ENCODE data around the gene UAP1. TPM values are rescaled to one million over a fixed set of nuclear protein-coding genes. Genes with fewer than 3 reads are reported as not detected.

Gene UAP1
- polyA plus RNA-seq (2013, experiment 1 of 2; ENCODE audit: insufficient read length) = 95.4 TPM
- 96.9 TPM for polyA plus RNA-seq (2013, experiment 2 of 2; ENCODE audit: insufficient read length)

- DNase-seq = no peak
Observed at GRCh38 chr1:162561616-162562469, at the start of gene UAP1. Gene UAP1 (plus strand): TSS chr1:162561722. CDS start chr1:162566069, 4,347 bp downstream.

- DNase-seq = no peak
Observed at GRCh38 chr1:162527314-162527713, 34.2 kb upstream of the UAP1 start.

- no peak for DNase-seq
Observed at GRCh38 chr1:162530307-162530987, 31.1 kb upstream of the UAP1 start.

GRCh38 chr1:162530988-162531319 lies 30.6 kb upstream of the UAP1 start:
- DNase-seq = no peak

GRCh38 chr1:162535501-162535900 lies 26.0 kb upstream of the UAP1 start:
- DNase-seq = peak; percentile 24

- DNase-seq = peak; percentile 59
Observed at GRCh38 chr1:162536511-162536910, 25.0 kb upstream of the UAP1 start.

GRCh38 chr1:162537216-162537615 lies 24.3 kb upstream of the UAP1 start:
- no peak for DNase-seq

- peak; percentile 96 for DNase-seq
Observed at GRCh38 chr1:162538815-162539431, 22.6 kb upstream of the UAP1 start.

- peak; percentile 98 for DNase-seq
Observed at GRCh38 chr1:162541619-162542141, 19.8 kb upstream of the UAP1 start.

- DNase-seq = no peak
Observed at GRCh38 chr1:162543228-162543627, 18.3 kb upstream of the UAP1 start.

GRCh38 chr1:162548170-162548569 lies 13.4 kb upstream of the UAP1 start:
- DNase-seq = peak; percentile 50

- no peak for DNase-seq
Observed at GRCh38 chr1:162549001-162549400, 12.5 kb upstream of the UAP1 start.

- no peak for DNase-seq
Observed at GRCh38 chr1:162550925-162551324, 10.6 kb upstream of the UAP1 start.

GRCh38 chr1:162551969-162552683 lies 9.4 kb upstream of the UAP1 start:
- DNase-seq = no peak

GRCh38 chr1:162552684-162553252 lies 8.8 kb upstream of the UAP1 start:
- no peak for DNase-seq

- peak; percentile 46 for DNase-seq
Observed at GRCh38 chr1:162554258-162554657, 7.3 kb upstream of the UAP1 start.

GRCh38 chr1:162557536-162557935 lies 4.0 kb upstream of the UAP1 start:
- DNase-seq = no peak

GRCh38 chr1:162560303-162561036 lies 1.1 kb upstream of the UAP1 start:
- DNase-seq = no peak

GRCh38 chr1:162561037-162561615 lies 396 bp upstream of the UAP1 start:
- peak; percentile 99 for DNase-seq

- peak; percentile 55 for DNase-seq
Observed at GRCh38 chr1:162562470-162562828, 927 bp downstream of the UAP1 start.

GRCh38 chr1:162564762-162565218 lies 3.3 kb downstream of the UAP1 start:
- peak; percentile 8 for DNase-seq

Data from fibroblast of skin of scalp (primary cell).